ENCODE results near the gene MYOZ2. TPM values are rescaled to one million over a fixed set of nuclear protein-coding genes. Genes with fewer than 3 reads are reported as not detected.

Gene MYOZ2
- total RNA-seq: not detected

DNA sequence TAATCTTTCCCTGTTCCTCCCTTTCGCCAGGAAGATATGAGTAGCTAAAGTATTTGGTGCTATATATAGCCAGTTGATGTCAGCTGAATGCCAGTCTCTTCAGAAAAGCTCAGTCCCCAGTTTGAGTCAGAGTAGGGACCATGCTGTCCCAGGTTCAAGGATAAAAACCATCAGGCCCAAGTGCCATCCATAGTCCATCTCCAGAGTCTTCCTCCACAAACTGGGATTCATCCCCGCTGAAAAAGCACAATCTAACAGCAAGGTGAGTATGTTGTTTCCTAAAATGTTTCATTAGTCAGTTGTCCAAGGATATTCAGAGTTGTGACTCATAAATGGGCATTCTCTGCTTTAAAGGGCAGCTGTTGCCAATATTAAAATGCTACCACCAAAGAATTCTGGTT is at the start of gene MYOZ2:
MYOZ2 (plus strand) TSS at position 112 of the 401 bp plus-strand sequence. CDS start 694 bp downstream, outside the sequence.
- no peak within 1 kb of the TSS for H3K27ac ChIP-seq
- peaks cover 0 to 7% of the 10 kb centered on the region in 2 donors for H3K4me1 ChIP-seq
- no peaks in the 10 kb centered on the region for H3K27me3 ChIP-seq
- TF ChIP-seq, protein P1, sequence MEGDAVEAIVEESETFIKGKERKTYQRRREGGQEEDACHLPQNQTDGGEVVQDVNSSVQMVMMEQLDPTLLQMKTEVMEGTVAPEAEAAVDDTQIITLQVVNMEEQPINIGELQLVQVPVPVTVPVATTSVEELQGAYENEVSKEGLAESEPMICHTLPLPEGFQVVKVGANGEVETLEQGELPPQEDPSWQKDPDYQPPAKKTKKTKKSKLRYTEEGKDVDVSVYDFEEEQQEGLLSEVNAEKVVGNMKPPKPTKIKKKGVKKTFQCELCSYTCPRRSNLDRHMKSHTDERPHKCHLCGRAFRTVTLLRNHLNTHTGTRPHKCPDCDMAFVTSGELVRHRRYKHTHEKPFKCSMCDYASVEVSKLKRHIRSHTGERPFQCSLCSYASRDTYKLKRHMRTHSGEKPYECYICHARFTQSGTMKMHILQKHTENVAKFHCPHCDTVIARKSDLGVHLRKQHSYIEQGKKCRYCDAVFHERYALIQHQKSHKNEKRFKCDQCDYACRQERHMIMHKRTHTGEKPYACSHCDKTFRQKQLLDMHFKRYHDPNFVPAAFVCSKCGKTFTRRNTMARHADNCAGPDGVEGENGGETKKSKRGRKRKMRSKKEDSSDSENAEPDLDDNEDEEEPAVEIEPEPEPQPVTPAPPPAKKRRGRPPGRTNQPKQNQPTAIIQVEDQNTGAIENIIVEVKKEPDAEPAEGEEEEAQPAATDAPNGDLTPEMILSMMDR (IDR thresholded peaks at IDR 0.05): no peak
- TF ChIP-seq POLR2A (IDR thresholded peaks at IDR 0.05): no peak
- H3K9me3 ChIP-seq: no peaks in the 10 kb centered on the region
- DNase-seq: no peak
- WGBS, 2 donors: 93% methylated on average over 2 of the region's 2 CpGs
- H3K4me3 ChIP-seq (replicated peaks in 1 of 3): no peak within 1 kb of the TSS
- H3K36me3 ChIP-seq: no peaks in the 10 kb centered on the region
- intact Hi-C loops (cut with DNase I): no loop called here

DNA sequence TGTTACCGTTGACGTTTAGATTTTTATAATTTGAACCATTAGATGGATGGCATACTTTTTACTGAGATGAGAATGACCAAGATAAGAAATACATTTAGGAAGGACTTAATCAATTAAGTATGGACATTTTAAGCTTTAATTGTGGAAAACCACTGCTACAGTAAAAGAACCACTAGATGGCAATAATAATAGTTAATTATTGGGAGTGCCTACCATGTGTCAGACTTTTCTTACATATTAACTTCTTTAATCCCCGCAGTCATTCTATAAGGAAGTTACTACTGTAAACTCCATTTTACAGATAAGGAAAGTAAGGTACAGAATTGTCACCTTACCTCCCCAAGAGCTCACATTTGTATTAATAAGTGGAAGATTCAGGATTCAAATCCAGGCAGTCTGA is 48.5 kb upstream of the MYOZ2 start:
- TF ChIP-seq, protein P1 (IDR thresholded peaks at IDR 0.05): no peak
- TF ChIP-seq POLR2A (IDR thresholded peaks at IDR 0.05): no peak
- no peaks in the 10 kb centered on the region for H3K36me3 ChIP-seq
- H3K27ac ChIP-seq: no peak overlapping the region
- H3K4me3 ChIP-seq (replicated peaks in 1 of 3): no peak overlapping the region
- H3K4me1 ChIP-seq: no peaks in the 10 kb centered on the region
- intact Hi-C loops (cut with DNase I): no loop called here
- DNase-seq: no peak
- no peaks in the 10 kb centered on the region for H3K27me3 ChIP-seq
- no peaks in the 10 kb centered on the region for H3K9me3 ChIP-seq
- 80 to 86% methylated on average over 3 of the region's 3 CpGs for WGBS, 2 donors

DNA sequence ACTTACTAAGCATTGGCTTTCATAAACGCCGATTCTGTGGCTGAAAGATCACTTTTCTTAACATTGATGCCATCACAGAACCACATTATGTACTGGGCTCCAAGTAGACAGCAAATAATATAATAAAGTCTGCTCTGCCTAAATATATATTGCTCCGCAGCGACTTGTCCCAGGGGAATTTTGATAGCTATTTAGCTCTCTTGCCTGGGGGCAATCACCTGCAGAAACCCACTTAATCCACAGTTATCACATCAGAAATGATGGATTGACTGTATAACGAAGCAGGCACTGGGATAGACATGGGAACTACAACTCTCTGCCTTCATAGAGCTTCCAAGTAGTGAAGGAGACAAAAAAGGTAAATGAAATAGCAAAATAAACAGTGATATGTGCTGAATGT is 48.0 kb upstream of the MYOZ2 start:
- intact Hi-C loops (cut with DNase I): no loop called here
- no peak overlapping the region for H3K4me3 ChIP-seq (replicated peaks in 1 of 3)
- no peaks in the 10 kb centered on the region for H3K9me3 ChIP-seq
- H3K36me3 ChIP-seq: no peaks in the 10 kb centered on the region
- H3K4me1 ChIP-seq: no peaks in the 10 kb centered on the region
- DNase-seq: no peak
- TF ChIP-seq, protein P1 (IDR thresholded peaks at IDR 0.05): no peak
- no peak for TF ChIP-seq POLR2A (IDR thresholded peaks at IDR 0.05)
- WGBS, 2 donors: 74 to 88% methylated on average over 5 of the region's 5 CpGs
- no peak overlapping the region for H3K27ac ChIP-seq
- no peaks in the 10 kb centered on the region for H3K27me3 ChIP-seq

DNA sequence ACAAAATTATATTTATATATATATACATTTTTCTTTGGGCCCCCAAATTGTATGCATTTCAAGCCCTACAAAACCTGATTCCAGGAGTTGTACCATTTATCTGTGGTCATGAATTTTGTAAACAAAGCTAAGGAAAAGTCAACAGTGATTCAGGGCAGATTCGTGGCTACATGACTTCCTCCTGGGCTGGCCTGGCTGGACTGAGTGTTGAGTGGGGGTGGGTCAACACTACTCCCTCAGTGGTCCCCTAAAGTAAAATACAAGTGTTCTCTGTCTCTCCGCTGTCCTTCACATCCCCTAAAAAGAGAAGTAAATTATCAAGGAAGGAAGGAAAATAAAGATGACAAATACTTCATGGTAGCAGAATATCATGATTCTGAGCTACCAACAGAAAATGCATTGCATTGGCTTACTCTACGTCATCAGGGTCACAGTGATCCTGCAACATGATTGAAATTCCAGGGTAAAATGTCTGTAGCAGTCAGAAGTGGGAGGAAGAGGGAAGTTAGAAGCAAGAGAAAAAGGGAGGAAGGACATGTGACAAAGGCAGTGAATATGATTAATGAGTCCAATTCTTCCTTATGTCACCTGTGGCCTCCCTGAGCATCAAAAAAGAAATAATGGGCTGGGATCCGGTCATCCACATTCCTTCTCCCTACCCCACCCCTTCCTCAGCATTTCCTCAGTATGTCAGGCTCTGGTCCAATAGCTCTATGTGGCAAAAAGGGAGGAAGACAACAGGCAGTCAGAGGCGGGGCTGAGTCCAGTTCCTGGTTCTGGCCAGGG is 42.4 kb upstream of the MYOZ2 start:
- 75 to 76% methylated on average over 5 of the region's 5 CpGs for WGBS, 2 donors
- intact Hi-C loops (cut with DNase I): no loop called here
- Histone ChIP-seq H3K36me3 (no peaks in the 10 kb centered on the region), H3K27ac (no peak overlapping the region), H3K27me3 (no peaks in the 10 kb centered on the region), H3K4me1 (no peaks in the 10 kb centered on the region), H3K9me3 (no peaks in the 10 kb centered on the region), H3K4me3 (replicated peaks in 1 of 3) (no peak overlapping the region)
- TF ChIP-seq, protein P1 (IDR thresholded peaks at IDR 0.05): no peak
- TF ChIP-seq POLR2A (IDR thresholded peaks at IDR 0.05): no peak
- DNase-seq: no peak

DNA sequence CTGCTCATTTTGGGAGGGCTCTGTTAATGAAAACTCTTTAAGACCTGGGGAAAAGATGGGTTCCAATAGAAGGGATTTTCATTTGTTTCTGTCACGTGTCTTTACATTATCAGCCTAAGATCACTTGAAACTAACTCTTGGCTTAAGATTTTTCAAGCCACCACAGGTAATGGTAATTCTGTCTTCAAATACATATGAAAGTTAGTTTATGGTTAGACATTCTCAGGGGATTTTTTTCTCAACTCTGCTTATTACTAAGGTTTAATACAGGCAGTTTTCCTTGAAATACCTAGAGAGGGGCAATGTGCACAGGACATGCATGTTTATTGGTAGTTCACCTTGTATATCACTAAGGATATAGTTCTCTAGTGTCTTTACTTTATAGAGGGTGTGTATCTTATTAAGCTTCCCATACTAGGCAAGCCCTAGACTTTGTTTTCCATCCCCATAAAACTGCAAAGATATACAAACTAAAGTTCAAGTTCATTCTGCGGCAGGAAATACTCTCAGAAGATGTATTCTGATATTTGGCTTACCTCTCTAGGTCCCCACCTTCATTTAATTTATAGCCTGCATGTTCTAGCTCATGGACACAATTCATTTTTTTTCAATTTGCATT is 38.2 kb upstream of the MYOZ2 start:
- intact Hi-C loops (cut with DNase I): no loop called here
- no peaks in the 10 kb centered on the region for H3K9me3 ChIP-seq

More for the DNA sequence above, 38.2 kb upstream of the MYOZ2 start:
- 90 to 95% methylated on average over 2 of the region's 2 CpGs for WGBS, 2 donors
- no peak for DNase-seq
- TF ChIP-seq POLR2A (IDR thresholded peaks at IDR 0.05): no peak
- TF ChIP-seq, protein P1 (IDR thresholded peaks at IDR 0.05): no peak
- H3K4me3 ChIP-seq (replicated peaks in 1 of 3): no peak overlapping the region
- no peaks in the 10 kb centered on the region for H3K4me1 ChIP-seq
- no peaks in the 10 kb centered on the region for H3K27me3 ChIP-seq
- H3K36me3 ChIP-seq: no peaks in the 10 kb centered on the region
- H3K27ac ChIP-seq: no peak overlapping the region
